Measurements from ENCODE around the gene RTBDN.
"Not testable (repeated sequence)": the region's sequence is repeated elsewhere in the genome, so short reads cannot be mapped to it uniquely, and the experiment has no call there.

Gene RTBDN

GRCh38 chr19:12856653-12857052 lies 22.3 kb upstream of the RTBDN start:
- no peak for DNase-seq (ENCODE audit: low read depth)

- DNase-seq (ENCODE audit: low read depth): peak; percentile 69
Observed at GRCh38 chr19:12847159-12848139, 13.1 kb upstream of the RTBDN start.

DNA sequence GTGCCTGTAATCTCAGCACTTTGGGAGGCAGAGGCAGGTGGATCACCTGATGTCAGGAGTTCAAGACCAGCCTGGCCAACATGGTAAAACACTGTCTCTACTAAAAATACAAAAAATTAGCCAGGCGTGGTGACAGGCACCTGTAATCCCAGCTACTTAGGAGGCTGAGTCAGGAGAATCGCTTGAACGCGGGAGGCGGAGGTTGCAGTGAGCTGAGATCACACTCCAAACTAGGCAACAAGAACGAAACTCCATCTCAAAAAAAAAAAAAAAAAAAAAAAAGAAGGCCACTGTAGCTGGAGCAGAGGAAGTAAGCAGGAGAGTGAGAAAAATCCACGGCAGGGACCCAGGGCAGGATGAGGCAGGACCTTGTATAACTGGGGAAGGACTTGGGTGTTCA lies 12.2 kb upstream of the RTBDN start:
- DNase-seq (ENCODE audit: low read depth): not testable (repeated sequence)

- DNase-seq (ENCODE audit: low read depth): no peak
Observed at GRCh38 chr19:12843999-12844732, 9.8 kb upstream of the RTBDN start.

DNA sequence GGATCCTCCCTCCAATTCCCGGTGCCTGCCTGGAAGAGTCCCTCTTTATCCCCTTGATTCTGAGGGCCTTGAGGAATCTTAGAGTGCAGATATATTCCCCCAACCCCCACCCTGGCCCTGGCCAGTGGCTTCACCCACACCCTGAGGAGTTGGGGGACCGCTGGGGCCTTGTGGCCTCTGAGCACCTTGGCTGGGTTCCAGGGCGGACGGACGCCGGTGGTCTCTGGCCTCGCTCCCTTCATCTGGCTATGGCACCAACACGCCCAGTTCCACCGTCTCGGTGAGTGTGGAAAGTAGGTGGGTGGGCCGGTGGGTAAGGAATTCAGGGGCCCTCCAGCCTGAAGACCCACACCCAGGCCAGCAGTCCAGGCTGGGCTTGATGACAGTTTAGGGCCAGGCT lies 8.9 kb upstream of the RTBDN start:
- no peak for DNase-seq (ENCODE audit: low read depth)

GRCh38 chr19:12842511-12842910 lies 8.1 kb upstream of the RTBDN start:
- no peak for DNase-seq (ENCODE audit: low read depth)

DNA sequence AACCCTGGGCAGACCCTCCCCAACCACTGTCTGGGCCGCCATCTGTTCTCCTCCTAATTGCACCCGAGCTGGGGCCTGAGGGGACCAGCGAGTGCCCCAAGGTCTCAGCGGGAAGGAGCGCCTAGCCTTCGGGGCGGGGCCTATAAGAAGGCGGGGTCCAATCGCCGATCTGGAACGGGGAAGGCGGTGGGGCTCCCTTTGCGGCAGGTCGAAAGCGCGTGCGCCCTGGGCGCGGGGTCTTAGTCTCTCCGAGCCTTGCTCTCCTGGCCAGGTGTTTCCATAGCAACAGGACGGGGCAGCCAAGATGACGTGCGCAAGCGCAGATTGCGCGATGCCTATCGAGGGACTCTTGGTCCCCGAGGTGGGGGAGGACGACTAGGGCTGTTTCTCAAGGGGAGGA lies 6.7 kb upstream of the RTBDN start:
- no peak for DNase-seq (ENCODE audit: low read depth)

DNA sequence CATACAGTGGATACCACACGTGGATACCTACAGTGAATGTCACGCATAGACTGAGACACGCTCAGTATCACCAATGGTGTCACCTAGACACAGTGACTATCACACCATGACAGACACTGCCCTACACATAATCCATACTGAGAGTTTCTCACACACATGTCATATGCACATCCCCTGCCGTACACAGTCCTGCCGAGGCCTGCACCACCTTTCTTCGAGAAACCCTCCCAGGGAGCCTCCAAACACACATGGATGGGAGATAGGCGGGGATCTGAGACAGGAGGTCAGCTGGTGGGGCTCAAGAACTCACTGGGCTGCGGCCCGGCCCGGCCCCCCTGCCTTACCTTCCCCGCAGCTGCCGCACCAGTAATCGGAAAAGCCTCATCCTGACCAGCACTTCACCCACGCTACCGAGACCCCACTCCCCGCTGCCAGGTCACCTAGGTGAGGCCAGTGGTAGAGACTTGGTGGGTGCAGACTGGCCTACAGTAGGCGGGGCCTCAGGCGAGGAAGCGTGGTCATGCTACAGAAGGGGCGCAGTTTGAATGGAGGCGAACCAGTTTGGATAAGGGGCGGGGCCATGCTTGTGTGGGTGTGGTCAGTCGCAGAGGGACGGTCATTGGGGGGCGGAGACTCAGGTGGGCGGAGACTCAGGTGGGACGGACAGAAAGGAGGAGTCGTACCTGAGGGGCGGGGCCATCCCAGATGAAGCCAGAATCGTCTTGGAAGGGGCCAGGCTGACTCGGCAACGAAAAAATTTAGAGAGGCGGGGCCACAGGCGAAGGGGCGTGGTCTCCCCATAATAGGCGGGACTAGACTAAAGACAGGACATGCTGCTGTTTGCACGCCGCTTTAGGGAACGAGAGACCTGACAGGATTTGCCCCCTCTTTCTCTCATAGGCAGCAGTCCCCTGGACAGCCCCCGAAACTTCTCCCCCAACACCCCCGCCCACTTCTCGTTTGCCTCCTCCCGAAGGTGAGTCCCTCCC lies 6.0 kb upstream of the RTBDN start:
- peak; percentile 20 for DNase-seq (ENCODE audit: low read depth)

GRCh38 chr19:12838886-12839756 lies 4.7 kb upstream of the RTBDN start:
- DNase-seq (ENCODE audit: low read depth): no peak

- no peak for DNase-seq (ENCODE audit: low read depth)
Observed at GRCh38 chr19:12838182-12838885, 4.0 kb upstream of the RTBDN start, which contains the start of gene MAST1. TSS of gene MAST1 (plus strand) at chr19:12838515. CDS start at chr19:12838573, 58 bp downstream.

DNA sequence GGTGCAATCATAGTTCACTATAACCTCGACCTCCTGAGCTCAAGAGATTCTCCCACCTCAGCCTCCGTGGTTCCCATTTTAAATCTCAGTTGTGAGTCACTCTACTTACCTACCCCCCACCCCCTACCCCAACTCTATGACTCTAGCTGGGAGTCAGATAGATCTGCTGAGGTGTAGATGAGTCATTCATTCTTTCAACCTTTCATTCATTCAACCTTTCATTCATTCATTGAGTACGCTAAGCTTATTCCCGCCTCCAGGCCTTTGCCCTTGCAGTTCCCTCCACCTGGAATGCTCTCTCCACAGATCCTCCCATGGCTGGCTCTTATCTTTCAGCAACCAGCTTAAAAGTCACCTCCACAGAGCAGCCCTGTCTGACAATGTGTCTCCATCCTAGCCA lies 2.8 kb upstream of the RTBDN start:
- no peak for DNase-seq (ENCODE audit: low read depth)

DNA sequence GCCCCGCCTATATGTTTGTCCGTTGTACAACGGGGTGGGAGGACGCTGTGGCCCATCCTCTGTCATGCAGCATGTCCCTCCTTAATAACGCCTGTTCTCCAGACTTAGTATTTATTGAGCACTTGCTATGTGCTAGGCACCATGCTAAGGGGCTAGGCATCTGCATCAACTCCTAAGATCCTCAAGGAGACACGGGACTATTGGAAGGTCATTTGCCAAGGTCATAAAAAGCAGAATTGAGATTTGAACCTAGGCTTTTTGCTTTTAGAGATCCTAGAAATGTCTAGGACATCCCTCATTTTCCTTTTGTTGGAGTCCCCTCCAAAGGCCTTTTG lies 2.1 kb upstream of the RTBDN start:
- no peak for DNase-seq (ENCODE audit: low read depth)

GRCh38 chr19:12834976-12835757 lies 788 bp upstream of the RTBDN start:
- no peak for DNase-seq (ENCODE audit: low read depth)

- DNase-seq (ENCODE audit: low read depth): no peak
Observed at GRCh38 chr19:12833738-12834565, 427 bp downstream of the RTBDN start.

DNA sequence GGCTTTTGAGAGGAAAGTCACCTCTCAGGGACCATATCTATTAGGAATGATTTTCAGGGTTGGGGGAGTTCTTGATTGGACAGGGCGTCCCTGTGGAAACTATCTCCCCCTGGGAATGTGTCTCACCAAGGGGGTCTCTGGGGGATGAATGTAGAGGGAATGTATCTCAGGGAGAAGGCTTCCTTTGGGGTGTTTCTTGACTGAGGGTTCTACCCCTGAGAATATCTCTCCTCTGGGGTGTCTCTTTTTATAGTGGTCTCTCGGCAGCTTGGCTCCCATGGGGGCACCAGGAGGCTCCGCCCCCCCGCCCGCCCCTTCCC lies 1.0 kb downstream of the RTBDN start:
- no peak for DNase-seq (ENCODE audit: low read depth)

DNA sequence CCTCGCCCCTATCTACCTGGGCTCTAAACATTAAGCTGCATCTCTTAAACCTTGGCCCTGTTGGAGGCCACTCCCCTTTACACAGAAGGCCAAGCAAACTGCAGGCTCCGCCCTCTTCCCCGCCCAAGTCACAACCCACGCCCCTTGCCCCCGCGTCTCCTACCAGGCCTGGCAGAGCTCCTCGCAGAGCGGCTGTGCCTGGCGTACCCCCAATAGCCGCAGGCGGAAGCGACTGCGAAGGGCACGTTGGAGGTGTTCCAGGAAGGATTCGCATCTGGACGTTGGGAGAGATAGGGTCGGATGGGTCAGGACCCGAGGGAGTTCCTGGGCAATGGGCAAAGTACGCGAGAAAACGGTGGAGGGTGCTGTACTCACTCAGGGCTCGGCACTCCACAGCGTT lies 5.9 kb downstream of the RTBDN start:
- peak; percentile 32 for DNase-seq (ENCODE audit: low read depth)

- no peak for DNase-seq (ENCODE audit: low read depth)
Observed at GRCh38 chr19:12825254-12826131, 8.9 kb downstream of the RTBDN start.

- no peak for DNase-seq (ENCODE audit: low read depth)
Observed at GRCh38 chr19:12821761-12822160, 12.6 kb downstream of the RTBDN start.
